GM18520 (cell line): ENCODE data around the gene GTF2H2.
"Not testable (repeated sequence)": the region's sequence is repeated elsewhere in the genome, so short reads cannot be mapped to it uniquely, and the experiment has no call there.

ENCODE experiments used
- ATAC-seq: cut with Tn5 transposase; IDR thresholded peaks from one replicate; pipeline ENCODE4 v1.9.1; 2021; ENCODE audit not compliant: unreplicated experiment

The GTF2H2 gene

GRCh38 chr5:71013575-71013974 lies 53.9 kb downstream of the GTF2H2 start:
- ATAC-seq: no peak

- no peak for ATAC-seq
Observed at GRCh38 chr5:71011194-71011792, 56.2 kb downstream of the GTF2H2 start.

GRCh38 chr5:71006983-71007382 lies 60.5 kb downstream of the GTF2H2 start:
- ATAC-seq: not testable (repeated sequence)
